AG10803 (cell line): Measurements from ENCODE around the gene PAX7.
"Not testable (repeated sequence)": the region's sequence is repeated elsewhere in the genome, so short reads cannot be mapped to it uniquely, and the experiment has no call there.

Experiments
- DNase-seq: peaks from one replicate; pipeline ENCODE4 v3.0.0; 2010; ENCODE audit warnings: low read depth
- H3K4me3 ChIP-seq: 2 replicates; pipeline ENCODE4 v1.5.1; 2011; ENCODE audit warnings: mild to moderate bottlenecking, low read length, control low read depth
- CTCF ChIP-seq: conservative IDR thresholded peaks from 2 replicates; pipeline ENCODE4 v1.5.1; 2011; ENCODE audit warnings: mild to moderate bottlenecking, low read length, control low read depth, inconsistent platforms

PAX7 gene

GRCh38 chr1:18630511-18631495 lies at the start of gene PAX7:
PAX7 (plus strand) TSS chr1:18630846; CDS start chr1:18631604, 758 bp downstream.
- H3K4me3 ChIP-seq, result no peak within 1 kb of the TSS
- TF ChIP-seq CTCF, result no peak
- no peak for DNase-seq

DNA sequence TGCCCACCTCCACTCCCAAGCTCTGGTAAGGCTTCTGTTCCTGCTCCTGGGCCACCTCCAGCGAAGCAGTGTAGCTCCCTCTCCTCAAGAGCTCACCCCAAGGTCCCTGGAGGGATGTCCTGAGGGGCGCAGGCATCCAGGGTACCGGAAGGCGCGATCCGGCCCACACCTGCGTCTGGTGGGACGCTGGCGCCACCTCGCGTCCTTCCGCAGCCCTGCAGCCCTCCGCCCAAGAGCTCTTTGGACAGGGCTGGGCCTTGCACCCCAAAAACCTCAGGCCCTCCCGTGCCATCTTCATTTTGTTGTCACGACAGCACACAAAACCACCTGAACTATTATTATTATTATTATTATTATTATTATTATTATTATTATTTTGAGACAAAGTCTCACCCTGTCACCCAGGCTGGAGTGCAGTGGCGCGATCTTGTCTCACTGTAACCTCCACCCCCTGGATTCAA lies 49.2 kb upstream of the PAX7 start:
- peak; percentile 52 for TF ChIP-seq CTCF
- no peak overlapping the region for H3K4me3 ChIP-seq
- no peak for DNase-seq

GRCh38 chr1:18582890-18583289 lies 47.8 kb upstream of the PAX7 start:
- no peak for DNase-seq
- TF ChIP-seq CTCF, result no peak
- H3K4me3 ChIP-seq, result no peak overlapping the region

DNA sequence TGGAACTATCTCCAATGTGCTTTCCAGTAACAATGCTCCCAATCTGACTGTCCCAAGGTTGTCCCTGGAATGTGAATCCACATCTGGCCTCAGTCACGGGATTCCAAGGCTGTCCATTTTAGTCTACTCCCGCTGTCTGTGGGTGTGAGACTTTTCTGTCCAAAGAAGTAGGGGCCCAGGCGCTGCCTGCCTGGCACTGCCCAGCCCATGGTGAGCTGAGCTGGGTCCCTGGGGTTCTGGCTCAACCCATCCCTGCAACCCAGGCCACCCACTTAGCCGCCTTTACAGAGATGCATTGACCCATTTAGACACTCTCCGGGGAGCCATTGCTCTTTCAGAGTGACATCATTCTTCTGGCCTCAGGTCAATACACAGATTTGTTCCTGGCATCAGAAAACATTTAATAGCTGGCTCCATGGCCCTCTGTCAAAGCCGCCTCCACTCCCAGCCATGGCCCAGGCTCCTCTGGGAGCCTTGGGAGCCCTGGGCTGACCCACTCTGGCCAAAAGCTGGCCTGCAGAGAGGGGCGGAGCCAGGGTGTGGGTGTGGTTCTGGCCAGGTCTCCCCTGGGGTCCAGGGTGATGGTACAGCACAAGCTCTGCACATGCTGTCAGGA lies 47.2 kb upstream of the PAX7 start:
- TF ChIP-seq CTCF, result no peak

GRCh38 chr1:18586016-18586415 lies 44.6 kb upstream of the PAX7 start:
- DNase-seq, result not testable (repeated sequence)

More for the DNA sequence above, 47.2 kb upstream of the PAX7 start:
- no peak overlapping the region for H3K4me3 ChIP-seq
- DNase-seq, result peak; percentile 4

DNA sequence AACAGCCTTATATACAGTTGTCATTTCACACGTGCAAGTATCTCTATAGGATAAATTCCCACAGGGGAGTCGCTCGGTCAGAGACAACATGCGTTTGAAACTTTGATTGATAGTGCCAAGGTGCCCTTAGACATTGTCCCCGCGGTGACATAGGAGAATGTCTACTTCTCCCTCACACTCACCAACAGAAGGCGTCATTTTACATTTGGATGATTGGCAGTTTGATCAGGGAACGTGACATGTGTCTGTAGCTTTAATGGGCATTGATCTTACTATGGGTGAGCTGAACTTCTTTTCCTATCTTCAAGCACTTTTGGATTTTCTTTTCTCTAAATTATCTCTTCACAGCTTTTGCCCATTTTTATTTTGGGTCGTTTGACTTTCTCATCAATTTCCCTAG lies 42.6 kb upstream of the PAX7 start:
- DNase-seq, result no peak
- TF ChIP-seq CTCF, result no peak
- H3K4me3 ChIP-seq, result no peak overlapping the region

More at GRCh38 chr1:18586016-18586415, 44.6 kb upstream of the PAX7 start:
- not testable (repeated sequence) for H3K4me3 ChIP-seq

DNA sequence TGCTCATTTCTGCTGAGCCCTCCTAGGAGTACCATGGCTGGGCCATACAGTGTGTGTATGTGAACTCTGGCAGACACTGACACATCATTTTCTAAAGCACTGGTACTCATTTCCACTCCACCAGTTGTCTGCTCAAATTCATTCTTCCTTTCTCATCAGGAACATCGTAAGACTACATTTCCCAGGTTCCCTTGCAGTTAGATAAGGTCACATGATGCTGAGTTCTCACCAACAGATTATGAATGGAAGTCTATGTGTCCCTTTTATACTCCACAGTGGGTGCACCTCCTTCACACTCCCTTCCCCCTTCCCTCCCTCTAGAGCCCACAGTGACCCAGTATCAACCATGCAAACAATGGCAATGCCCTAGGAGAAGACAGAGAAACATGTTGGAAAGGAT lies 38.3 kb upstream of the PAX7 start:
- DNase-seq, result no peak
- no peak overlapping the region for H3K4me3 ChIP-seq
- no peak for TF ChIP-seq CTCF
